HepG2 (cell line): ENCODE data around the gene CAMTA1. TPM values are rescaled to one million over a fixed set of nuclear protein-coding genes. Genes with fewer than 3 reads are reported as not detected.

Experiments
- ATAC-seq: fragments of 200-7000 bp; cut with Tn5 transposase; 3 replicates; pipeline ENCODE4 v1.9.1; 2020; ENCODE audit warnings: mild to moderate bottlenecking, moderate library complexity
- BruUV-seq: library from RNA; stranded (reverse); fragments of 400-500 nt; replicated peaks from 2 replicates; lab custom pipeline; 2021; lab: Mats Ljungman, UMichigan
- CTCF ChIA-PET: fragments of 300-600 bp; formaldehyde crosslinking; extraction: SDS; loops from one replicate; lab custom pipeline; 2021; ENCODE audit warnings: low total read pairs, inconsistent platforms, low intra/inter-chr PET ratio; lab: Yijun Ruan, JAX
- POLR2A ChIA-PET: fragments of 350-600 bp; sonication (Branson Sonifier 250); formaldehyde crosslinking; loops from one replicate; lab custom pipeline; 2020; ENCODE audit warnings: antibody characterized with exemption, inconsistent platforms; lab: Yijun Ruan, JAX
- DNase-seq: peaks from one replicate; pipeline ENCODE4 v3.0.0-alpha.2; 2015; ENCODE audit warnings: low spot score
- FAIRE-seq: peaks from 3 replicates; lab custom pipeline; 2011; peaks lifted over from hg19 to GRCh38; lab: Jason Lieb, UNC
- H2AFZ ChIP-seq: one replicate; pipeline ENCODE4 v1.6.1; 2011; ENCODE audit warnings: low read length, inconsistent platforms
- H3K27ac ChIP-seq: fragments of 300-600 bp; 3 replicates; pipeline ENCODE4 v1.8.0; 2011; ENCODE audit warnings: mixed run types, mild to moderate bottlenecking, mixed read lengths, low read length, inconsistent platforms; ENCODE audit not compliant: insufficient read depth; ENCODE audit errors: extremely low read length
- H3K27me3 ChIP-seq, 2 experiments: fragments of 200-600 bp in 1 of 2; 2 replicates in 1 of 2; 3 replicates in 1 of 2; pipeline versions ENCODE4 v1.6.0 to v1.8.0; 2011; ENCODE audit warnings: low read length in 2 of 2, mild to moderate bottlenecking in 2 of 2, moderate library complexity in 2 of 2, inconsistent platforms in 1 of 2; ENCODE audit not compliant: insufficient read depth in 2 of 2, control insufficient read depth in 1 of 2
- H3K36me3 ChIP-seq, 2 experiments: fragments of 200-600 bp in 1 of 2; replicated peaks in 1 of 2; 2 replicates in 1 of 2; 3 replicates in 1 of 2; pipeline versions ENCODE4 v1.5.1 to v1.8.0; 2011; ENCODE audit warnings: low read length in 2 of 2, inconsistent platforms in 1 of 2; ENCODE audit not compliant: insufficient read depth in 2 of 2, control insufficient read depth in 1 of 2
- H3K4me1 ChIP-seq: 2 replicates; pipeline ENCODE4 v1.5.1; 2012; ENCODE audit warnings: low read length, inconsistent platforms; ENCODE audit not compliant: insufficient read depth
- H3K4me2 ChIP-seq: 2 replicates; pipeline ENCODE4 v1.6.0; 2011; ENCODE audit warnings: low read depth, low read length, inconsistent platforms
- H3K4me3 ChIP-seq, 3 experiments: fragments of 200-600 bp in 1 of 3; sonication (generic), shearing (Covaris generic) in 1 of 3; replicated peaks in 1 of 3; 2 replicates each; pipeline ENCODE4 v1.5.1; 2011 to 2016; ENCODE audit warnings: low read length in 3 of 3, inconsistent platforms in 2 of 3, low read depth in 2 of 3, mild to moderate bottlenecking in 2 of 3, control low read depth in 1 of 3, mixed read lengths in 1 of 3; ENCODE audit not compliant: insufficient read depth in 1 of 3
- H3K79me2 ChIP-seq: one replicate; pipeline ENCODE4 v1.6.1; 2011; ENCODE audit warnings: low read length, inconsistent platforms; ENCODE audit not compliant: insufficient read depth
- H3K9ac ChIP-seq: 2 replicates; pipeline ENCODE4 v1.6.0; 2011; ENCODE audit warnings: mild to moderate bottlenecking, low read depth, low read length, inconsistent platforms; ENCODE audit not compliant: insufficient read depth
- H3K9me3 ChIP-seq: 2 replicates; pipeline ENCODE4 v1.5.1; 2012; ENCODE audit warnings: mild to moderate bottlenecking, low read length
- H4K20me1 ChIP-seq: 2 replicates; pipeline ENCODE4 v1.6.0; 2011; ENCODE audit warnings: inconsistent platforms, mild to moderate bottlenecking, low read length, moderate library complexity; ENCODE audit not compliant: insufficient read depth
- ATRX ChIP-seq: sonication (generic); formaldehyde crosslinking; IDR thresholded peaks from 2 replicates; pipeline ENCODE4 v1.4.0; 2020; ENCODE audit warnings: missing genetic modification reagents, borderline replicate concordance
- KDM4B ChIP-seq: sonication (generic); formaldehyde crosslinking; IDR thresholded peaks from 2 replicates; pipeline ENCODE4 v1.4.0; 2020; ENCODE audit warnings: missing genetic modification reagents
- NFYB ChIP-seq: sonication (generic); formaldehyde crosslinking; IDR thresholded peaks from 2 replicates; pipeline ENCODE4 v1.4.0; 2020; ENCODE audit warnings: missing genetic modification reagents
- SKI ChIP-seq: fragments of 450-650 bp; IDR thresholded peaks from one replicate; pipeline ENCODE4 v1.6.1; 2018; ENCODE audit warnings: mild to moderate bottlenecking; ENCODE audit not compliant: partially characterized antibody
- SMARCC2 ChIP-seq: fragments of 450-650 bp; IDR thresholded peaks from 2 replicates; pipeline ENCODE4 v1.6.1; 2017; ENCODE audit warnings: antibody characterized with exemption, mild to moderate bottlenecking
- SP140L ChIP-seq: sonication (generic); formaldehyde crosslinking; IDR thresholded peaks from 2 replicates; pipeline ENCODE4 v1.4.0; 2020; ENCODE audit warnings: missing genetic modification reagents, borderline replicate concordance
- ZBTB1 ChIP-seq: sonication (generic); formaldehyde crosslinking; IDR thresholded peaks from 2 replicates; pipeline ENCODE4 v1.4.0; 2020; ENCODE audit warnings: missing genetic modification reagents, borderline replicate concordance
- ZBTB8A ChIP-seq: sonication (generic); formaldehyde crosslinking; IDR thresholded peaks from 2 replicates; pipeline ENCODE4 v1.4.0; 2020; ENCODE audit warnings: mild to moderate bottlenecking, low read depth, missing genetic modification reagents, borderline replicate concordance
- ZNF17 ChIP-seq: sonication (generic); formaldehyde crosslinking; IDR thresholded peaks from 2 replicates; pipeline ENCODE4 v1.5.0; 2020; ENCODE audit warnings: mild to moderate bottlenecking, missing genetic modification reagents
- ZNF367 ChIP-seq: sonication (generic); formaldehyde crosslinking; IDR thresholded peaks from 2 replicates; pipeline ENCODE4 v1.4.0; 2020; ENCODE audit warnings: missing genetic modification reagents, borderline replicate concordance
- ZNF431 ChIP-seq: sonication (generic); formaldehyde crosslinking; IDR thresholded peaks from 2 replicates; pipeline ENCODE4 v1.9.0; 2022; ENCODE audit warnings: missing genetic modification reagents, low read depth, mild to moderate bottlenecking, borderline replicate concordance
- ZNF577 ChIP-seq: sonication (generic); formaldehyde crosslinking; IDR thresholded peaks from 2 replicates; pipeline ENCODE4 v1.4.0; 2020; ENCODE audit warnings: mild to moderate bottlenecking, low read depth, missing genetic modification reagents, borderline replicate concordance
- ZNF891 ChIP-seq: sonication (generic); formaldehyde crosslinking; IDR thresholded peaks from 2 replicates; pipeline ENCODE4 v1.5.0; 2020; ENCODE audit warnings: mild to moderate bottlenecking, missing genetic modification reagents
- WGBS: methylation state at CpG from one replicate; pipeline ENCODE4 v1.1.6; 2017; ENCODE audit warnings: low lambda C conversion rate; 5-methylcytosine and 5-hydroxymethylcytosine counted together
- in situ Hi-C: cut with HindIII; loops from 2 replicates; pipeline ENCODE4 v1.10.0; 2017; ENCODE audit warnings: low pct_unique_long_range_greater_than_20kb; ENCODE audit not compliant: extremely low pct_ligation_motif_present
- intact Hi-C: fragments of 100-400 bp; cut with micrococcal nuclease; formaldehyde crosslinking; loops from one replicate; pipeline ENCODE4 v1.10.0; 2022; ENCODE audit not compliant: unreplicated experiment
- polyA plus RNA-seq, 8 experiments: library from polyadenylated mRNA; depleted of rRNA in 3 of 8; stranded (reverse) in 7 of 8; unstranded in 1 of 8; fragments of >200 nt; fragmentation: Illumina TruSeq in 4 of 8; extraction: Trizol in 4 of 8; gene quantifications; 2 replicates each; pipeline versions ENCODE4 v1.2.1 to v1.2.3, GENCODE V29; 2011 to 2016; ENCODE audit warnings: low read depth in 4 of 8, missing spikeins in 1 of 8, mixed read lengths in 1 of 8; ENCODE audit not compliant: insufficient read depth in 1 of 8
- total RNA-seq, 5 experiments: library from RNA; depleted of rRNA; stranded (reverse); fragments of >200 nt; fragmentation: Illumina TruSeq; extraction: Trizol; gene quantifications; 2 replicates each; pipeline ENCODE4 v1.2.3, GENCODE V29; 2016; ENCODE audit warnings: low read depth in 1 of 5
- TF ChIP-seq, protein P1 (sequence below), 2 experiments: fragments of 450-650 bp in 1 of 2; sonication (generic) in 1 of 2; formaldehyde crosslinking in 1 of 2; IDR thresholded peaks; 2 replicates each; pipeline versions ENCODE4 v1.6.1 to v1.8.0; 2016 to 2022; ENCODE audit warnings: antibody characterized with exemption in 1 of 2, mild to moderate bottlenecking in 1 of 2, missing genetic modification reagents in 1 of 2
- TF ChIP-seq, protein P2 (sequence below): sonication (generic); formaldehyde crosslinking; IDR thresholded peaks from 2 replicates; pipeline ENCODE4 v1.8.0; 2022; ENCODE audit warnings: missing genetic modification reagents, mild to moderate bottlenecking, inconsistent platforms, borderline replicate concordance

CAMTA1 gene
- total and polyA plus RNA-seq, 2 of the 13 experiments (the other 11 are each of a cell fraction or from before 2014, with no cell fraction given), result 25.0 to 36.4 TPM

DNA sequence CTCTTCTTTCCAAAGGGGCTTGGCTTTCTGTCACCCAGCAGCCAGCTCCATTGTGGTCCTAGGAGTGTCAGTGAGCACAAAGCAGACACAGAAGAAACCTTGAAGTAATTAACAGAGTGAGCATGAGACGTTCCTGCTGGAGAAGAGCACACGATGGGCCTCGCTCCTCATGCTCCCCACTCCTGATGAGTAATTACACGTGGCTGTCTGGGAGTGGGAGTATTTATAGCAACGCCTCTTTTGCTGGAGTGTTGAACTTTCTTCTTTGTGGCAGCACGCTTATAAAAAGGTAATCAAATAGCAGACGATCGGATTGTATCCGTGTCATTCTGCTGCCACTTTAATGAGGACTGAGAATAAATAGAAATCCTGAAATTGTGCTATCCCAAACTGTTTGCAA is 185.8 kb downstream of the CAMTA1 start:
- ChIA-PET POLR2A (no interaction called here), CTCF (no interaction called here)
- WGBS, result 54% methylated on average over 9 of the region's 9 CpGs
- TF ChIP-seq, protein P1, sequence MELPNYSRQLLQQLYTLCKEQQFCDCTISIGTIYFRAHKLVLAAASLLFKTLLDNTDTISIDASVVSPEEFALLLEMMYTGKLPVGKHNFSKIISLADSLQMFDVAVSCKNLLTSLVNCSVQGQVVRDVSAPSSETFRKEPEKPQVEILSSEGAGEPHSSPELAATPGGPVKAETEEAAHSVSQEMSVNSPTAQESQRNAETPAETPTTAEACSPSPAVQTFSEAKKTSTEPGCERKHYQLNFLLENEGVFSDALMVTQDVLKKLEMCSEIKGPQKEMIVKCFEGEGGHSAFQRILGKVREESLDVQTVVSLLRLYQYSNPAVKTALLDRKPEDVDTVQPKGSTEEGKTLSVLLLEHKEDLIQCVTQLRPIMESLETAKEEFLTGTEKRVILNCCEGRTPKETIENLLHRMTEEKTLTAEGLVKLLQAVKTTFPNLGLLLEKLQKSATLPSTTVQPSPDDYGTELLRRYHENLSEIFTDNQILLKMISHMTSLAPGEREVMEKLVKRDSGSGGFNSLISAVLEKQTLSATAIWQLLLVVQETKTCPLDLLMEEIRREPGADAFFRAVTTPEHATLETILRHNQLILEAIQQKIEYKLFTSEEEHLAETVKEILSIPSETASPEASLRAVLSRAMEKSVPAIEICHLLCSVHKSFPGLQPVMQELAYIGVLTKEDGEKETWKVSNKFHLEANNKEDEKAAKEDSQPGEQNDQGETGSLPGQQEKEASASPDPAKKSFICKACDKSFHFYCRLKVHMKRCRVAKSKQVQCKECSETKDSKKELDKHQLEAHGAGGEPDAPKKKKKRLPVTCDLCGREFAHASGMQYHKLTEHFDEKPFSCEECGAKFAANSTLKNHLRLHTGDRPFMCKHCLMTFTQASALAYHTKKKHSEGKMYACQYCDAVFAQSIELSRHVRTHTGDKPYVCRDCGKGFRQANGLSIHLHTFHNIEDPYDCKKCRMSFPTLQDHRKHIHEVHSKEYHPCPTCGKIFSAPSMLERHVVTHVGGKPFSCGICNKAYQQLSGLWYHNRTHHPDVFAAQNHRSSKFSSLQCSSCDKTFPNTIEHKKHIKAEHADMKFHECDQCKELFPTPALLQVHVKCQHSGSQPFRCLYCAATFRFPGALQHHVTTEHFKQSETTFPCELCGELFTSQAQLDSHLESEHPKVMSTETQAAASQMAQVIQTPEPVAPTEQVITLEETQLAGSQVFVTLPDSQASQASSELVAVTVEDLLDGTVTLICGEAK (IDR thresholded peaks at IDR 0.05), result no peak
- TF ChIP-seq, protein P1 (CRISPR knock-in tag; IDR thresholded peaks at IDR 0.05), result no peak
- TF ChIP-seq ZNF577 (CRISPR knock-in tag) (no peak), ZBTB1 (CRISPR knock-in tag) (no peak), SMARCC2 (no peak), ZNF431 (no peak), SKI (no peak), ZBTB8A (no peak), NFYB (CRISPR knock-in tag) (no peak), ATRX (CRISPR knock-in tag) (no peak), ZNF367 (CRISPR knock-in tag) (no peak), KDM4B (no peak), ZNF17 (CRISPR knock-in tag) (no peak), SP140L (CRISPR knock-in tag) (no peak), ZNF891 (no peak)
- TF ChIP-seq, protein P2, sequence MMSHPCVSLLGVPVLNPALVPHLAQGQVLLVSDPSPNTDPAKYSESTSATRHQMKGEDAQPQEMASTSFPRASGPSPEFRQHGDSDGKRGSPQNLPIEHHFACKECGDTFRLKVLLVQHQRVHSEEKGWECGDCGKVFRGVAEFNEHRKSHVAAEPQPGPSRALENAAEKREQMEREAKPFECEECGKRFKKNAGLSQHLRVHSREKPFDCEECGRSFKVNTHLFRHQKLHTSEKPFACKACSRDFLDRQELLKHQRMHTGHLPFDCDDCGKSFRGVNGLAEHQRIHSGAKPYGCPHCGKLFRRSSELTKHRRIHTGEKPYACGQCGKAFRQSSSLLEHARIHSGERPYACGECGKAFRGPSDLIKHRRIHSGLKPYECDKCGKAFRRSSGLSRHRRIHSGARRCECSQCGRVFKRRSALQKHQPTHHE (CRISPR knock-in tag), result no peak
- no TSS peak for BruUV-seq
- in situ Hi-C loops (no loop called here), intact Hi-C loops (no loop called here)
- Histone ChIP-seq H3K4me2 (no peak overlapping the region), H3K27ac (no peak overlapping the region), H3K9ac (no peak overlapping the region), H3K79me2 (no peaks in the 10 kb centered on the region), H3K4me3 (no peak overlapping the region), H3K9me3 (no peaks in the 10 kb centered on the region), H4K20me1 (no peaks in the 10 kb centered on the region), H3K36me3 (no peaks in the 10 kb centered on the region), H3K27me3 (peaks cover 11 to 62% of the 10 kb centered on the region in 2 experiments), H3K4me1 (no peaks in the 10 kb centered on the region), H2AFZ (no peak overlapping the region)
- FAIRE-seq, result no peak
- no peak for DNase-seq
- ATAC-seq, result no peak
